Stimulated activated CD4-positive, alpha-beta T cell treated with anti-CD3 and anti-CD28 coated beads, TNF-alpha, amount 100 ng/mL, for 48 hours (primary cell): ENCODE measurements around the gene NOS3.

Experiments
- DNase-seq, 3 donors: peaks; one replicate each; pipeline ENCODE4 v3.0.0-alpha.2; 2020; ENCODE audit warnings: low read depth in 3 of 3

NOS3 gene

GRCh38 chr7:150979713-150980390 lies 11.0 kb upstream of the NOS3 start:
- no peak for DNase-seq

- no peak for DNase-seq
Observed at GRCh38 chr7:150980663-150981062, 10.2 kb upstream of the NOS3 start.

GRCh38 chr7:150981644-150982043 lies 9.2 kb upstream of the NOS3 start:
- DNase-seq, result no peak

- no peak for DNase-seq
Observed at GRCh38 chr7:150982351-150982750, 8.5 kb upstream of the NOS3 start.

GRCh38 chr7:150983893-150984368 lies 6.9 kb upstream of the NOS3 start:
- no peak for DNase-seq

- no peak for DNase-seq
Observed at GRCh38 chr7:150986099-150986512, 4.7 kb upstream of the NOS3 start.

GRCh38 chr7:150986556-150986955 lies 4.3 kb upstream of the NOS3 start:
- no peak for DNase-seq

- DNase-seq, result peak in 2 of 3 donors; percentile 46 to 70
Observed at GRCh38 chr7:150988230-150989226, 2.3 kb upstream of the NOS3 start.

GRCh38 chr7:150989456-150989855 lies 1.4 kb upstream of the NOS3 start:
- no peak for DNase-seq

- DNase-seq, result no peak
Observed at GRCh38 chr7:150992051-150992640, 1.3 kb downstream of the NOS3 start.

- no peak for DNase-seq
Observed at GRCh38 chr7:150992833-150993302, 2.1 kb downstream of the NOS3 start.

GRCh38 chr7:150993511-150993910 lies 2.7 kb downstream of the NOS3 start:
- DNase-seq, result no peak

GRCh38 chr7:150994141-150994837 lies 3.5 kb downstream of the NOS3 start:
- no peak for DNase-seq

- no peak for DNase-seq
Observed at GRCh38 chr7:150994838-150995510, 4.2 kb downstream of the NOS3 start.

GRCh38 chr7:150996376-150997074 lies 5.7 kb downstream of the NOS3 start:
- no peak for DNase-seq

- no peak for DNase-seq
Observed at GRCh38 chr7:150997075-150997511, 6.3 kb downstream of the NOS3 start.

- DNase-seq, result no peak
Observed at GRCh38 chr7:150997817-150998216, 7.0 kb downstream of the NOS3 start.

- no peak for DNase-seq
Observed at GRCh38 chr7:150998341-150998740, 7.5 kb downstream of the NOS3 start.

- no peak for DNase-seq
Observed at GRCh38 chr7:150999001-150999400, 8.2 kb downstream of the NOS3 start.

- DNase-seq, result no peak
Observed at GRCh38 chr7:150999497-151000230, 8.8 kb downstream of the NOS3 start.
